GM21390 (cell line): ENCODE results near the gene GAS2L1.

Experiments used
- ATAC-seq: cut with Tn5 transposase; IDR thresholded peaks from one replicate; pipeline ENCODE4 v1.9.1; 2021; ENCODE audit not compliant: unreplicated experiment

The GAS2L1 gene

GRCh38 chr22:29308791-29309262 lies 2.4 kb downstream of the GAS2L1 start:
- no peak for ATAC-seq

- no peak for ATAC-seq
Measured at GRCh38 chr22:29309332-29310064, 3.0 kb downstream of the GAS2L1 start.

- ATAC-seq, result no peak
Measured at GRCh38 chr22:29310065-29310862, 3.8 kb downstream of the GAS2L1 start.

- ATAC-seq, result no peak
Measured at GRCh38 chr22:29310863-29311339, 4.5 kb downstream of the GAS2L1 start.

- ATAC-seq, result no peak
Measured at GRCh38 chr22:29311464-29312217, 5.2 kb downstream of the GAS2L1 start.

GRCh38 chr22:29312218-29313125 lies 6.0 kb downstream of the GAS2L1 start:
- no peak for ATAC-seq

- no peak for ATAC-seq
Measured at GRCh38 chr22:29313126-29313575, 6.7 kb downstream of the GAS2L1 start.

- ATAC-seq, result no peak
Measured at GRCh38 chr22:29313576-29314466, 7.4 kb downstream of the GAS2L1 start.

- ATAC-seq, result no peak
Measured at GRCh38 chr22:29314537-29315285, 8.3 kb downstream of the GAS2L1 start.

- no peak for ATAC-seq
Measured at GRCh38 chr22:29315286-29316140, 9.1 kb downstream of the GAS2L1 start, which contains the start of gene RASL10A. Gene RASL10A, minus strand, starts transcription at chr22:29315697. Its CDS starts 451 bp downstream, at chr22:29315246.

- no peak for ATAC-seq
Measured at GRCh38 chr22:29316141-29316828, 9.8 kb downstream of the GAS2L1 start.

GRCh38 chr22:29317827-29318454 lies 11.5 kb downstream of the GAS2L1 start:
- ATAC-seq, result no peak

- no peak for ATAC-seq
Measured at GRCh38 chr22:29319072-29319471, 12.6 kb downstream of the GAS2L1 start.

GRCh38 chr22:29320546-29320945 lies 14.1 kb downstream of the GAS2L1 start:
- ATAC-seq, result no peak

- ATAC-seq, result no peak
Measured at GRCh38 chr22:29323641-29324040, 17.2 kb downstream of the GAS2L1 start.

- ATAC-seq, result no peak
Measured at GRCh38 chr22:29325356-29325755, 18.9 kb downstream of the GAS2L1 start.
